ENCODE data around the gene NOM1.

NOM1 gene

DNA sequence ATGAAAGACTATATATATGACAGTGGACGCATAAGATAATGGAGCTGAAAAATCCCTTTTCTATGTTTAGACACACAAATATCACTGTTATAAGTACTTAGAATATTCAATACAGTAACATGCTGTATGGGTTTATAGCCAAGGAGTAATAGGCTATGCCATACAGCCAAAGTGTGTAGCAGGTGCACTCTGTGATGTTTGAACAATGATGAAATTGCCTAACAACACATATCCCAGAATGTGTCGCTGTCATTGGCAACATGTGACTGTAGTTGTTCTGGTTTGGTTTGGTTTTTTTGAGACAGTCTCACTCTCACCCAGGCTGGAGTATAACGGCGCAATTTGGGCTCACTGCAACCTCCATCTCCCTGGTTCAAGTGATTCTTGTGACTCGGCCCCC is 26.1 kb downstream of the NOM1 start:
- TF ChIP-seq POLR2A (IDR thresholded peaks at IDR 0.05; ENCODE audit: extremely low read depth, insufficient read length) (no peak), MYC (IDR thresholded peaks at IDR 0.05; ENCODE audit: low read depth, low read length) (no peak)
- H3K4me3 ChIP-seq (ENCODE audit: low read depth, low read length) = no peak overlapping the region
- DNase-seq (ENCODE audit: low read depth) = no peak

- no peak for TF ChIP-seq MYC (IDR thresholded peaks at IDR 0.05; ENCODE audit: low read depth, low read length)
- no peak for TF ChIP-seq POLR2A (IDR thresholded peaks at IDR 0.05; ENCODE audit: extremely low read depth, insufficient read length)
- TF ChIP-seq, protein P1, sequence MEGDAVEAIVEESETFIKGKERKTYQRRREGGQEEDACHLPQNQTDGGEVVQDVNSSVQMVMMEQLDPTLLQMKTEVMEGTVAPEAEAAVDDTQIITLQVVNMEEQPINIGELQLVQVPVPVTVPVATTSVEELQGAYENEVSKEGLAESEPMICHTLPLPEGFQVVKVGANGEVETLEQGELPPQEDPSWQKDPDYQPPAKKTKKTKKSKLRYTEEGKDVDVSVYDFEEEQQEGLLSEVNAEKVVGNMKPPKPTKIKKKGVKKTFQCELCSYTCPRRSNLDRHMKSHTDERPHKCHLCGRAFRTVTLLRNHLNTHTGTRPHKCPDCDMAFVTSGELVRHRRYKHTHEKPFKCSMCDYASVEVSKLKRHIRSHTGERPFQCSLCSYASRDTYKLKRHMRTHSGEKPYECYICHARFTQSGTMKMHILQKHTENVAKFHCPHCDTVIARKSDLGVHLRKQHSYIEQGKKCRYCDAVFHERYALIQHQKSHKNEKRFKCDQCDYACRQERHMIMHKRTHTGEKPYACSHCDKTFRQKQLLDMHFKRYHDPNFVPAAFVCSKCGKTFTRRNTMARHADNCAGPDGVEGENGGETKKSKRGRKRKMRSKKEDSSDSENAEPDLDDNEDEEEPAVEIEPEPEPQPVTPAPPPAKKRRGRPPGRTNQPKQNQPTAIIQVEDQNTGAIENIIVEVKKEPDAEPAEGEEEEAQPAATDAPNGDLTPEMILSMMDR (IDR thresholded peaks at IDR 0.05; ENCODE audit: low read depth, low read length) = no peak
- no peak for TF ChIP-seq MAX (IDR thresholded peaks at IDR 0.05; ENCODE audit: low read depth, low read length)
- no peak overlapping the region for H3K4me3 ChIP-seq (ENCODE audit: low read depth, low read length)
- no peak for DNase-seq (ENCODE audit: low read depth)
Observed at GRCh38 chr7:156979007-156979606, 29.6 kb downstream of the NOM1 start.

- no peak for TF ChIP-seq MYC (IDR thresholded peaks at IDR 0.05; ENCODE audit: low read depth, low read length)
- no peak for TF ChIP-seq POLR2A (IDR thresholded peaks at IDR 0.05; ENCODE audit: extremely low read depth, insufficient read length)
- TF ChIP-seq, protein P1 (IDR thresholded peaks at IDR 0.05; ENCODE audit: low read depth, low read length) = no peak
- no peak for TF ChIP-seq MAX (IDR thresholded peaks at IDR 0.05; ENCODE audit: low read depth, low read length)
- no peak for DNase-seq (ENCODE audit: low read depth)
- H3K4me3 ChIP-seq (ENCODE audit: low read depth, low read length) = no peak overlapping the region
Observed at GRCh38 chr7:156979711-156980110, 30.2 kb downstream of the NOM1 start.

DNA sequence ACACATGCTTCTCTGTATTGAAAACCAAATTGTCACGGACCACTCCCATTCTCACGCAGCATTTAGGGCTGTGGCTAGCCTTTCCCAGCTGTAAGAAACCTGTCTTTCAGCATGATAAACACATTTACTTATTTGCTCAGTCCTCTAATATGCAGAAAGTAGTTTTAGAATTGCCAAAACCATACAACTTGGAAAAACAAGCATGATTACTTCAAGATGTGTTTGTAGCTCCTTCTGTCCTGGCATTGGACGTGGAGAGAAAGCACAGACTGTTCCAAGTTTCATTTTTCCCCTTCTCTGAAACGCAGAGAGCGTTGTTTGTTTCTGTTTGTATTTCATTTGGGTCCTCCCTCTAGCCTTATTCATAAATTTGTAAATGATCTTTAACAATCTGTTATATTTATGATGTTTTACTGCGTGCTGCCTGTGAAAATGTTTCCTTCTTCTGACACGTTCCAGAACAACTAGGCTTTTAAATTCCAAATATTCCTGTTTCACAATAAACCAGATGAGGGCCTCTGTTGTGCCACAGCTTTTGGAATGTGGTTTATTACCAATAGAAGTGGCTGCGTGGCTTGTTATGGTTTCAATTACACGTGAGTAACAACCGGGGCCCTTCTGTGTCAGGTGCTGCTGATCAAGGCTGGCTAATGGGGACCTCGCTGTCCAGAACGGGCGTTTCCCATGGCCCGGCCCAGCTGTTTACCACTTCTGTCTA is 34.8 kb downstream of the NOM1 start:
- TF ChIP-seq, protein P1 (IDR thresholded peaks at IDR 0.05; ENCODE audit: low read depth, low read length) = no peak
- TF ChIP-seq MYC (IDR thresholded peaks at IDR 0.05; ENCODE audit: low read depth, low read length) = no peak
- no peak for TF ChIP-seq POLR2A (IDR thresholded peaks at IDR 0.05; ENCODE audit: extremely low read depth, insufficient read length)
- no peak for TF ChIP-seq MAX (IDR thresholded peaks at IDR 0.05; ENCODE audit: low read depth, low read length)
- no peak for DNase-seq (ENCODE audit: low read depth)
- H3K4me3 ChIP-seq (ENCODE audit: low read depth, low read length) = no peak overlapping the region

- no peak for TF ChIP-seq MAX (IDR thresholded peaks at IDR 0.05; ENCODE audit: low read depth, low read length)
- TF ChIP-seq MYC (IDR thresholded peaks at IDR 0.05; ENCODE audit: low read depth, low read length) = no peak
- TF ChIP-seq, protein P1 (IDR thresholded peaks at IDR 0.05; ENCODE audit: low read depth, low read length) = no peak
- H3K4me3 ChIP-seq (ENCODE audit: low read depth, low read length) = no peak overlapping the region
- DNase-seq (ENCODE audit: low read depth) = no peak
Observed at GRCh38 chr7:156985101-156985992, 35.8 kb downstream of the NOM1 start.

DNA sequence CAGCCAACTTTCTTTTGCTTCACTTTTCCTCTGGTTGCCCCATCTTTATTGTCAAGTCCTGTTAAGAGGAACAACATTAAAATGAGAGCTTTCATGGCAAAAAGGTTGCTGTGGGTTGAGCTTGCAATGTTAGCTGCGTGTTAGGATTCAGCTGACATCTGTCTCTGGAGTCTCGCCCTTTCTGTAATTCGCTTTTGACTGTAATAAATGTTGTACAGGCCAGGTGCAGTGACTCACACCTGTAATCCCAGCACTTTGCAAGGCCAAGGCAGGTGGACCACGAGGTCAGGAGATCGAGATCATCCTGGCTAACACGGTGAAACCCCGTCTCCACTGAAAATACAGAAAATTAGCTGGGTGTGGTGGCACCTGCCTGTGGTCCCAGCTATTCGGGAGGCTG is 36.9 kb downstream of the NOM1 start:
- no peak for TF ChIP-seq POLR2A (IDR thresholded peaks at IDR 0.05; ENCODE audit: extremely low read depth, insufficient read length)
- H3K4me3 ChIP-seq (ENCODE audit: low read depth, low read length) = no peak overlapping the region
- no peak for DNase-seq (ENCODE audit: low read depth)

Data from NB4 (cell line).